ENCODE data around the gene EBPL. TPM values are rescaled to one million over a fixed set of nuclear protein-coding genes. Genes with fewer than 3 reads are reported as not detected.

Gene EBPL
- polyA plus RNA-seq, 1 donor (not counting 4 experiments of a cell fraction or from before 2014, with no cell fraction given) = 107 TPM

GRCh38 chr13:49630580-49630979, 60.7 kb downstream of the EBPL start:
- H3K27me3 ChIP-seq (ENCODE audit: control insufficient read depth, extremely low read depth, insufficient read depth, low read length) = no peaks in the 10 kb centered on the region
- dilution Hi-C loops (cut with MboI; ENCODE audit: extremely low pct_ligation_motif_present, low sequenced_read_pairs) = no loop called here
- no peaks in the 10 kb centered on the region for H3K36me3 ChIP-seq (ENCODE audit: control insufficient read depth in 2 of 2, extremely low read depth in 1 of 2, insufficient read depth in 2 of 2, low read length in 2 of 2)
- H2AFZ ChIP-seq (ENCODE audit: control insufficient read depth, low read length) = no peak overlapping the region
- H3K27ac ChIP-seq (ENCODE audit: control insufficient read depth, insufficient read depth, low read length) = no peak overlapping the region
- no peaks in the 10 kb centered on the region for H3K9me1 ChIP-seq (ENCODE audit: control insufficient read depth, extremely low read depth, insufficient read depth, low read length)
- no peaks in the 10 kb centered on the region for H3K9me3 ChIP-seq (ENCODE audit: control insufficient read depth, low read depth, low read length)
- no peaks in the 10 kb centered on the region for H3K79me2 ChIP-seq (ENCODE audit: control insufficient read depth, insufficient read depth, low read length)
- H3K4me3 ChIP-seq (ENCODE audit: control insufficient read depth in 2 of 3, extremely low read depth in 1 of 3, insufficient read depth in 2 of 3, low read depth in 1 of 3, low read length in 3 of 3) = no peak overlapping the region
- TF ChIP-seq EZH2 (IDR thresholded peaks at IDR 0.05; ENCODE audit: low read length) = no peak
- TF ChIP-seq CTCF (optimal IDR thresholded peaks at IDR 0.05 in 1 of 3, IDR thresholded peaks at IDR 0.05 in 1 of 3, conservative IDR thresholded peaks at IDR 0.05 in 1 of 3; ENCODE audit: extremely low read depth in 1 of 3, insufficient read depth in 2 of 3, low read length in 3 of 3) = no peak
- DNase-seq (ENCODE audit: low read depth, low spot score) = no peak
- no peak overlapping the region for H3K9ac ChIP-seq (ENCODE audit: control insufficient read depth, extremely low read depth, insufficient read depth, low read length)
- peaks cover 8% of the 10 kb centered on the region for H3K4me1 ChIP-seq (ENCODE audit: control insufficient read depth, extremely low read depth, insufficient read depth, low read length)
- no peak for FAIRE-seq
- H4K20me1 ChIP-seq (ENCODE audit: control insufficient read depth, extremely low read depth, insufficient read depth, low read length) = no peaks in the 10 kb centered on the region
- no peak overlapping the region for H3K4me2 ChIP-seq (ENCODE audit: control insufficient read depth, extremely low read depth, insufficient read depth, low read depth, low read length)

- FAIRE-seq = no peak
- H3K9me1 ChIP-seq (ENCODE audit: control insufficient read depth, extremely low read depth, insufficient read depth, low read length) = no peaks in the 10 kb centered on the region
These were observed 61.3 kb downstream of the EBPL start for GRCh38 chr13:49629947-49630346.

More at GRCh38 chr13:49629947-49630346, 61.3 kb downstream of the EBPL start:
- Histone ChIP-seq H3K27ac (ENCODE audit: control insufficient read depth, insufficient read depth, low read length) (no peak overlapping the region), H3K4me2 (ENCODE audit: control insufficient read depth, extremely low read depth, insufficient read depth, low read depth, low read length) (no peak overlapping the region), H3K36me3 (ENCODE audit: control insufficient read depth in 2 of 2, extremely low read depth in 1 of 2, insufficient read depth in 2 of 2, low read length in 2 of 2) (no peaks in the 10 kb centered on the region), H2AFZ (ENCODE audit: control insufficient read depth, low read length) (no peak overlapping the region), H3K27me3 (ENCODE audit: control insufficient read depth, extremely low read depth, insufficient read depth, low read length) (no peaks in the 10 kb centered on the region), H3K79me2 (ENCODE audit: control insufficient read depth, insufficient read depth, low read length) (no peaks in the 10 kb centered on the region), H3K4me1 (ENCODE audit: control insufficient read depth, extremely low read depth, insufficient read depth, low read length) (peaks cover 8% of the 10 kb centered on the region), H3K4me3 (ENCODE audit: control insufficient read depth in 2 of 3, extremely low read depth in 1 of 3, insufficient read depth in 2 of 3, low read depth in 1 of 3, low read length in 3 of 3) (no peak overlapping the region), H4K20me1 (ENCODE audit: control insufficient read depth, extremely low read depth, insufficient read depth, low read length) (no peaks in the 10 kb centered on the region), H3K9ac (ENCODE audit: control insufficient read depth, extremely low read depth, insufficient read depth, low read length) (no peak overlapping the region), H3K9me3 (ENCODE audit: control insufficient read depth, low read depth, low read length) (no peaks in the 10 kb centered on the region)
- dilution Hi-C loops (cut with MboI; ENCODE audit: extremely low pct_ligation_motif_present, low sequenced_read_pairs) = no loop called here
- DNase-seq (ENCODE audit: low read depth, low spot score) = no peak
- TF ChIP-seq EZH2 (IDR thresholded peaks at IDR 0.05; ENCODE audit: low read length) (no peak), CTCF (optimal IDR thresholded peaks at IDR 0.05 in 1 of 3, IDR thresholded peaks at IDR 0.05 in 1 of 3, conservative IDR thresholded peaks at IDR 0.05 in 1 of 3; ENCODE audit: extremely low read depth in 1 of 3, insufficient read depth in 2 of 3, low read length in 3 of 3) (no peak)
